ENCODE measurements around the gene S100A3. TPM values are rescaled to one million over a fixed set of nuclear protein-coding genes. Genes with fewer than 3 reads are reported as not detected.
A peak's percentile ranks its signal among the peaks of the same experiment; 100 is the strongest.
"Not testable (repeated sequence)": the region's sequence is repeated elsewhere in the genome, so short reads cannot be mapped to it uniquely, and the experiment has no call there.

S100A3 gene
- total RNA-seq, 1 donor from 2014 or later = 2.3 TPM

DNA sequence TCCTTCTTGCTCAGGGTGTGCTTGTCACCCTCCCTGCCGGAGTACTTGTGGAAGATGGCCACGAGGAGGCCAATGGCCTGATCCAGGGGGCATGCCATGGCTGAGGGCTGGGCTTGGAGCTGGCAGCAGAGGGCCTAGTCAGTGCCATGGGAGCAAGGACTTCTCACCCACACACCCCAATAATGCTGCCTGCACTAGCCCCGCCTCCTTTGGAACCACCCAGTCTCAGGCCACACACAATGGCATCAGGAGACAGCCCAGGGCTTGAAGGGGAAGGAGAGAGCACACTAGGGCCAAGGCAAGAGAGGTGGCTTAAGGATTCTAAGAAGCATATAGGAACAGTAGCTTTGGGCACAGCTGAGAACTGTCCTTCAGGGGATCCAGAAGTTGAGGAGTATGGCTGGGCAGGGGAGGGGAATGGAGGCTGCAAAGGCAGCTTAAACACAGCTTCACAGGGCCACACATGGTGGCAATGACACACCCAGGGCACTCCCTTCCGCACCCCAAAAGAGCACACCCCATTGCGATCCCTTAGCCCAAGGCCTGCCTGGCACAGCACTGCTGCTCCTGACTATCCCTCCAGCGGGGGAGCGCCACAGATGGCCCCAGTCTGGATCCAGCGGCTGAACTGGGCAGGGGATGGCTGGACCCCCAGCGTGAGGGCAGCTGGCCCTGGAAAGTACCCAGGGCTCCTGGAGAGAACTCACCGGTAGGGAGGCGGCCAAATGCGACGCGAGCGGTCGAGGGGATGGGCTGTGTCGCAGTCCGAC lies 13.6 kb downstream of the S100A3 start, which contains the start of gene S100A6:
S100A6 (minus strand) TSS at position 750 of the 770 bp plus-strand sequence; CDS start at position 98, 652 bp downstream.
- peak in 1 of 2 donors; percentile 49 for DNase-seq (ENCODE audit: low read depth in 2 of 2)

- no peak for DNase-seq (ENCODE audit: low read depth in 2 of 2)
Measured at GRCh38 chr1:153534925-153535241, 14.2 kb downstream of the S100A3 start.

- DNase-seq (ENCODE audit: low read depth in 2 of 2) = peak in 1 of 2 donors; percentile 41
Measured at GRCh38 chr1:153534226-153534924, 14.7 kb downstream of the S100A3 start.

GRCh38 chr1:153533689-153534201 lies 15.3 kb downstream of the S100A3 start:
- DNase-seq (ENCODE audit: low read depth in 2 of 2) = peak; percentile 56 to 96

- DNase-seq (ENCODE audit: low read depth in 2 of 2) = peak in 1 of 2 donors; percentile 84
Measured at GRCh38 chr1:153532769-153533599, 16.1 kb downstream of the S100A3 start.

- DNase-seq (ENCODE audit: low read depth in 2 of 2) = peak in 1 of 2 donors; percentile 46
Measured at GRCh38 chr1:153532181-153532580, 16.9 kb downstream of the S100A3 start.

GRCh38 chr1:153531638-153532037 lies 17.4 kb downstream of the S100A3 start:
- no peak for DNase-seq (ENCODE audit: low read depth in 2 of 2)

GRCh38 chr1:153527683-153528040 lies 21.4 kb downstream of the S100A3 start:
- DNase-seq (ENCODE audit: low read depth in 2 of 2) = no peak

GRCh38 chr1:153527023-153527682 lies 21.9 kb downstream of the S100A3 start:
- no peak for DNase-seq (ENCODE audit: low read depth in 2 of 2)

DNA sequence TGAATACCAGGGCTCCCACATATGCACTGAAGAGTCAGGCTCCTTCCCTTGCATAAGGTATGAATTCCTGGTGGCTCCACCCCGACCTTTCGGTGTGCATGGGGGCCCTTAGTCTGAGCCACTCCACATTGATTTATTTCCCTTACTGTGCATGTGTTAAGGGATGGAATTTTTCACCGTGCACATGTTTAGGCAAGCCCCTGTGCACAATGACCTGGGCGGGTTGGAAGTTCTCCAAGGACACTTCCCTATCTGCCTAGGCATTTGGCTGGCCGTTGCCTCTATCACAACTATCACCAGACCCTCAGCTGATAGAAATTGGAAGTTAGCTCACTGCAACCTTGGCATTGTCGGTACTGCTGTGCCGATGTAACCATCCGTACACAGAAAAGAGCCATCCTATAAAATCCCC lies 22.9 kb downstream of the S100A3 start:
- DNase-seq (ENCODE audit: low read depth in 2 of 2) = peak; percentile 58 to 64

GRCh38 chr1:153525088-153525728 lies 23.9 kb downstream of the S100A3 start:
- peak in 1 of 2 donors; percentile 53 for DNase-seq (ENCODE audit: low read depth in 2 of 2)

- DNase-seq (ENCODE audit: low read depth in 2 of 2) = not testable (repeated sequence)
Measured at GRCh38 chr1:153522353-153523048, 26.6 kb downstream of the S100A3 start.

GRCh38 chr1:153521808-153522207 lies 27.2 kb downstream of the S100A3 start:
- not testable (repeated sequence) for DNase-seq (ENCODE audit: low read depth in 2 of 2)

DNA sequence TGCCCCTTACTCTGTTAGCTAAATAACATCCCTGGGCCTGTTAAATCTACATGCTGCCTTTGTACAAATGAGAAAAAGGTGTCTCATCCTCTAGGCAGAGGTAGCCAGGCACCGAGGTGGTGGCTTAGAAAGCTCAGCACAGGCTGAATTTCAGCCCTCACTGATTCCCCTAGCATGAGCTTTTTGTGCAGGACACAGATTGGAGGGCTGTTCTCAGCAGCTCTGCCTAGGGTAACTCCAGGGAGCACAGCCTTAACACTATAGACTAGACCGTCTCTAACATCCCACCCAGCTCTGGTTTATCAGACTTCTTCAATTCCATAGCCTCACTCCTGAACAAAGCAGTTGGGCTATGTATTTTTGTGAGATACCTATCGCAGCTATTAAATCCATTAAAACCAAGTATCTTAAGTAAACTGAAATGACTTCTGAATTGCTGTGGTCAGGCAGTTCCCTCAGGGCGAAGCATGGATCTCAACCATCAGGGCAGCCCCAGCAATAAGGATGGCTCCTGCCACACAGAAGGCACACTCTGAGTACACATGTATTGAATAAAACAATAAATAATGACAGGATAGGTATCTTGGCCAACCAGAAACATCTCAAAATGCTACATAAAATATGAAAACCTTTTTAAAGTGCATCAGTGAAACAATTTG lies 28.1 kb downstream of the S100A3 start:
- DNase-seq (ENCODE audit: low read depth in 2 of 2) = no peak

GRCh38 chr1:153520137-153520691 lies 28.8 kb downstream of the S100A3 start:
- not testable (repeated sequence) for DNase-seq (ENCODE audit: low read depth in 2 of 2)

DNA sequence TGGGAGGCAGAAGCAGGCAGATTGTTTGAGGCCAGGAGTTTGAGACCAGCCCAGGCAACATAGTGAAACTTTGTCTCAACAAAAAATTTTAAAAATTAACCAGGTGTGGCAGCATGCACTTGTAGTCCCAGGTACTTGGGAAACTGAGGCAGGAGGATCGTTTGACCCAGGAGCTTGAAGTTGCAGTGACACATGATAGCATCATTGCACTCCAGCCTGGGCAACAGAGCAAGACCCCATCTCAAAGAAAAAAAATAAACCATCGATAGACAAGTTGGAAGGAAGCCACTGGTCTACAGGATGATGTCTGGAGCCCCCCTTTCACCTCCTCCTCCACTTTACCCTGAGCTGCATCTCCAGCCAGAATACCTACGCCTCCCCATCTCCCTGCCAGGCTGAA lies 29.8 kb downstream of the S100A3 start:
- no peak for DNase-seq (ENCODE audit: low read depth in 2 of 2)

DNA sequence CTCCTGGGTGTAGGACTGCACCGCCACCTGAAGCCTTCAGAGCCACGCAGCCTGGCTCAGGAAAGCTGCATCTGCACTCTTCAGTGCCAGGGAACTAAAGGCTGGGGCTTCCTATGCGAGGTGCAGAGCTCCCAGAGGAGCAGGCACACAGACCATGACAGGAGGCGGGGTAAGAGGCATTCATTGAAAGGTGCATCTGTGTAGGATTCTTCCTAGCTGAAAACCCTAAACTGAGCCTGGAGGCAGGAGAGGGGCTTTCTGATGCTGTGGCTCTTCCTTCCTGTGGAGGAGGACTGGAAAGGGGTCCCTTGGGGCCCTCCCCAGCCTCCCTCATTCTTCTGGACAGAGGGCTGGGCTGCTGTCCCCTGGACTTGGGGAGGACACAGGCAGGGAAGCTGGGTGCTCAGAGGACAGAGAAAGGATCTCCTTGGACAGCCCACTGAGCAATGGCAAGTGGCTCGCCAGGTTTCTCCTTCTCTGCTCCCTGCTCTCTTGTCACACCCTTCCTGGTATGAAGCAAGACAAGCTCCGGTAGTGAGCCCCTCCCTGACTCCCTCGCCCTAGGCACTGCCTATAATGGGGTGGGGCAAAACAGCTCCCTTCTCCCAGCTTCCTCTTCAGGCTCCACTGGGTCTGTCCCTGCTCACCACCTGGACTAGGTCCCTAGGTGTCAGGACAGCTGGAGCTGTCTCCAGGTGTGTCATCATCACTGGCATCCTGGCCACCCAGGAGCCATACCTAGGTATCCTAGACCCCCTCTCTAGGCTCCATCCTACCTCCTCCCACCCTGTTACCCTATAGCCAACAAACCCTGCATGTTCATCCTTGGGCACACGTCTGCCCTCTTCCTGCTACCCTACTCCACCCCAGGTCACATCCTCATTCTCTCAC lies 33.3 kb downstream of the S100A3 start:
- no peak for DNase-seq (ENCODE audit: low read depth in 2 of 2)

DNA sequence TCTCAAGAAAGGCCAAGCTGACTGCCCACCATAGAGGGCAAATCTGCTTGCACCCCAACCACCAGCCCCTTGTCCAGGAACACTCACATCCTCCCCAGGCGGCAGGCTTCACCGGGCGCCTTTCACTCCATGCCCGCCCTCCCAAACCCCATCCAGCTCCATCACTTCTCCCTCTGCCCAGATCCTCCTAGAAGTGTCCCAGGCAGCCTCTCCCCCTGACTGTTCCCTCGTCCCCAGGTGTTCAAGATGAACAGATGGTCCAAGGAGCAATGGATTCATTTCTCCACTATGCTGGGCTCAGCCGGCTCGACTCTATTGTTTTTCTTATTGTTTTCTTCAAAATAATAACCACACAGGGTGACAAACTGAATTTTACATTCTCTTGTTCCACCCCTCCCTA lies 35.4 kb downstream of the S100A3 start:
- DNase-seq (ENCODE audit: low read depth in 2 of 2) = no peak
